Neural cell (in vitro differentiated cells): ENCODE results near the gene RBM20.

Experiments used
- EZH2 ChIP-seq: fragments of 200-600, 300-800 bp; shearing (Covaris generic), sonication (generic); IDR thresholded peaks from 2 replicates; pipeline ENCODE4 v1.6.1; 2014; ENCODE audit warnings: antibody characterized with exemption, low read length, borderline replicate concordance, mild to moderate bottlenecking; ENCODE audit not compliant: insufficient read depth, poor library complexity, severe bottlenecking
- TF ChIP-seq, protein P1 (sequence below): fragments of 450-650 bp; IDR thresholded peaks from 2 replicates; pipeline ENCODE4 v1.5.1; 2014; ENCODE audit warnings: antibody characterized with exemption, mild to moderate bottlenecking, moderate library complexity; ENCODE audit not compliant: poor library complexity, severe bottlenecking

GRCh38 chr10:110841767-110842267, 197.7 kb downstream of the RBM20 start:
- no peak for TF ChIP-seq EZH2
- TF ChIP-seq, protein P1, sequence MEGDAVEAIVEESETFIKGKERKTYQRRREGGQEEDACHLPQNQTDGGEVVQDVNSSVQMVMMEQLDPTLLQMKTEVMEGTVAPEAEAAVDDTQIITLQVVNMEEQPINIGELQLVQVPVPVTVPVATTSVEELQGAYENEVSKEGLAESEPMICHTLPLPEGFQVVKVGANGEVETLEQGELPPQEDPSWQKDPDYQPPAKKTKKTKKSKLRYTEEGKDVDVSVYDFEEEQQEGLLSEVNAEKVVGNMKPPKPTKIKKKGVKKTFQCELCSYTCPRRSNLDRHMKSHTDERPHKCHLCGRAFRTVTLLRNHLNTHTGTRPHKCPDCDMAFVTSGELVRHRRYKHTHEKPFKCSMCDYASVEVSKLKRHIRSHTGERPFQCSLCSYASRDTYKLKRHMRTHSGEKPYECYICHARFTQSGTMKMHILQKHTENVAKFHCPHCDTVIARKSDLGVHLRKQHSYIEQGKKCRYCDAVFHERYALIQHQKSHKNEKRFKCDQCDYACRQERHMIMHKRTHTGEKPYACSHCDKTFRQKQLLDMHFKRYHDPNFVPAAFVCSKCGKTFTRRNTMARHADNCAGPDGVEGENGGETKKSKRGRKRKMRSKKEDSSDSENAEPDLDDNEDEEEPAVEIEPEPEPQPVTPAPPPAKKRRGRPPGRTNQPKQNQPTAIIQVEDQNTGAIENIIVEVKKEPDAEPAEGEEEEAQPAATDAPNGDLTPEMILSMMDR: no peak
